ENCODE results near the gene ENTPD3.

The ENTPD3 gene

GRCh38 chr3:40398346-40398745 lies 11.4 kb downstream of the ENTPD3 start:
- TF ChIP-seq SUZ12 (IDR thresholded peaks at IDR 0.05) (no peak), PKNOX1 (IDR thresholded peaks at IDR 0.05) (no peak), ELF4 (IDR thresholded peaks at IDR 0.05) (no peak)
- ChIA-PET CTCF (no interaction called here), POLR2A (no interaction called here)
- DNase-seq (ENCODE audit: extremely low spot score), result no peak

- DNase-seq (ENCODE audit: extremely low spot score), result no peak
- CTCF ChIA-PET, result no interaction called here
- no peak for TF ChIP-seq CTBP1 (IDR thresholded peaks at IDR 0.05; ENCODE audit: borderline replicate concordance)
- TF ChIP-seq L3MBTL2 (conservative IDR thresholded peaks at IDR 0.05), result no peak
- no peak for TF ChIP-seq LEF1 (IDR thresholded peaks at IDR 0.05; ENCODE audit: borderline replicate concordance)
- POLR2A ChIA-PET, result no interaction called here
Observed at GRCh38 chr3:40404591-40405198, 17.7 kb downstream of the ENTPD3 start.

- POLR2A ChIA-PET, result no interaction called here
- CTCF ChIA-PET, result no interaction called here
- TF ChIP-seq ARNT (IDR thresholded peaks at IDR 0.05) (no peak), SUZ12 (IDR thresholded peaks at IDR 0.05) (no peak), SP1 (IDR thresholded peaks at IDR 0.05) (no peak)
- DNase-seq (ENCODE audit: extremely low spot score), result no peak
Observed at GRCh38 chr3:40407007-40407406, 20.0 kb downstream of the ENTPD3 start.

GRCh38 chr3:40407611-40408010 lies 20.6 kb downstream of the ENTPD3 start:
- POLR2A ChIA-PET, result no interaction called here
- TF ChIP-seq TARDBP (IDR thresholded peaks at IDR 0.05) (no peak), CTBP1 (IDR thresholded peaks at IDR 0.05; ENCODE audit: borderline replicate concordance) (no peak), BHLHE40 (IDR thresholded peaks at IDR 0.05; ENCODE audit: borderline replicate concordance) (no peak), L3MBTL2 (conservative IDR thresholded peaks at IDR 0.05) (no peak), SUZ12 (IDR thresholded peaks at IDR 0.05) (no peak), PKNOX1 (IDR thresholded peaks at IDR 0.05) (no peak), HDGF (IDR thresholded peaks at IDR 0.05; ENCODE audit: borderline replicate concordance) (no peak), FOXA1 (IDR thresholded peaks at IDR 0.05) (no peak), SP1 (IDR thresholded peaks at IDR 0.05) (no peak), FOXK2 (IDR thresholded peaks at IDR 0.05) (no peak), ELF4 (IDR thresholded peaks at IDR 0.05) (no peak), FOXM1 (IDR thresholded peaks at IDR 0.05; ENCODE audit: borderline replicate concordance) (no peak), ARNT (IDR thresholded peaks at IDR 0.05) (no peak), NFRKB (IDR thresholded peaks at IDR 0.05) (no peak), LEF1 (IDR thresholded peaks at IDR 0.05; ENCODE audit: borderline replicate concordance) (no peak), ZNF384 (IDR thresholded peaks at IDR 0.05) (no peak)
- CTCF ChIA-PET, result no interaction called here
- no peak for DNase-seq (ENCODE audit: extremely low spot score)

- TF ChIP-seq L3MBTL2 (conservative IDR thresholded peaks at IDR 0.05), result no peak
- no peak for TF ChIP-seq SUZ12 (IDR thresholded peaks at IDR 0.05)
- no peak for TF ChIP-seq LEF1 (IDR thresholded peaks at IDR 0.05; ENCODE audit: borderline replicate concordance)
- no peak for TF ChIP-seq TARDBP (IDR thresholded peaks at IDR 0.05)
- TF ChIP-seq ARNT (IDR thresholded peaks at IDR 0.05), result no peak
- TF ChIP-seq PKNOX1 (IDR thresholded peaks at IDR 0.05), result no peak
- TF ChIP-seq HDGF (IDR thresholded peaks at IDR 0.05; ENCODE audit: borderline replicate concordance), result no peak
- no peak for TF ChIP-seq FOXK2 (IDR thresholded peaks at IDR 0.05)
- no peak for TF ChIP-seq FOXA1 (IDR thresholded peaks at IDR 0.05)
- TF ChIP-seq SP1 (IDR thresholded peaks at IDR 0.05), result no peak
- TF ChIP-seq BHLHE40 (IDR thresholded peaks at IDR 0.05; ENCODE audit: borderline replicate concordance), result no peak
- TF ChIP-seq CTBP1 (IDR thresholded peaks at IDR 0.05; ENCODE audit: borderline replicate concordance), result no peak
- no peak for TF ChIP-seq ELF4 (IDR thresholded peaks at IDR 0.05)
- DNase-seq (ENCODE audit: extremely low spot score), result no peak
- POLR2A ChIA-PET, result interaction anchor here (1.4 kb wide), 1 partner anchor 80 kb away, joined by 3 read pairs; no protein-coding TSS in a partner anchor
- CTCF ChIA-PET, result no interaction called here
Observed at GRCh38 chr3:40414270-40414669, 27.3 kb downstream of the ENTPD3 start.

GRCh38 chr3:40417845-40418543 lies 31.0 kb downstream of the ENTPD3 start:
- CTCF ChIA-PET, result no interaction called here

More at GRCh38 chr3:40417845-40418543, 31.0 kb downstream of the ENTPD3 start:
- POLR2A ChIA-PET, result no interaction called here
- no peak for DNase-seq (ENCODE audit: extremely low spot score)
- TF ChIP-seq PKNOX1 (IDR thresholded peaks at IDR 0.05) (no peak), ARNT (IDR thresholded peaks at IDR 0.05) (no peak), FOXK2 (IDR thresholded peaks at IDR 0.05) (no peak)
